RWPE2 (cell line): Measurements from ENCODE around the gene PHOSPHO1.

Source experiments
- ATAC-seq: fragments of 200-7000 bp; cut with Tn5 transposase; 3 replicates; pipeline ENCODE4 v1.9.1; 2021; ENCODE audit warnings: low read depth
- DNase-seq: peaks from one replicate; pipeline ENCODE4 v3.0.0-alpha.2; 2020; ENCODE audit warnings: low spot score
- H3K27ac ChIP-seq: fragments of 450-650 bp; 2 replicates; pipeline ENCODE4 v1.5.1; 2017; ENCODE audit warnings: mild to moderate bottlenecking; ENCODE audit not compliant: poor library complexity, severe bottlenecking
- H3K27me3 ChIP-seq: fragments of 250-450 bp; sonication (Bioruptor Pico); 2 replicates; pipeline ENCODE4 v1.5.1; 2021; ENCODE audit warnings: mild to moderate bottlenecking, moderate library complexity; ENCODE audit not compliant: insufficient read depth, poor library complexity, severe bottlenecking
- H3K36me3 ChIP-seq: fragments of 250-450 bp; sonication (Bioruptor Pico); 2 replicates; pipeline ENCODE4 v1.5.1; 2020; ENCODE audit warnings: low read depth, mild to moderate bottlenecking, moderate library complexity
- H3K4me1 ChIP-seq: fragments of 250-450 bp; sonication (Bioruptor Pico); 2 replicates; pipeline ENCODE4 v1.5.1; 2021; ENCODE audit warnings: mild to moderate bottlenecking, moderate library complexity; ENCODE audit not compliant: insufficient read depth, poor library complexity, severe bottlenecking
- H3K4me3 ChIP-seq: fragments of 250-450 bp; sonication (Bioruptor Pico); 2 replicates; pipeline ENCODE4 v1.5.1; 2021; ENCODE audit warnings: mild to moderate bottlenecking, moderate library complexity; ENCODE audit not compliant: severe bottlenecking
- H3K9me3 ChIP-seq: fragments of 250-450 bp; sonication (Bioruptor Pico); 2 replicates; pipeline ENCODE4 v1.5.1; 2021; ENCODE audit warnings: mild to moderate bottlenecking, moderate library complexity; ENCODE audit not compliant: severe bottlenecking
- TF ChIP-seq, protein P1 (sequence below): fragments of 450-650 bp; IDR thresholded peaks from one replicate; pipeline ENCODE4 v1.5.1; 2017; ENCODE audit warnings: mild to moderate bottlenecking, moderate library complexity; ENCODE audit not compliant: poor library complexity, severe bottlenecking

PHOSPHO1 gene

GRCh38 chr17:49252148-49252695 is 21.6 kb upstream of the PHOSPHO1 start:
- TF ChIP-seq, protein P1, sequence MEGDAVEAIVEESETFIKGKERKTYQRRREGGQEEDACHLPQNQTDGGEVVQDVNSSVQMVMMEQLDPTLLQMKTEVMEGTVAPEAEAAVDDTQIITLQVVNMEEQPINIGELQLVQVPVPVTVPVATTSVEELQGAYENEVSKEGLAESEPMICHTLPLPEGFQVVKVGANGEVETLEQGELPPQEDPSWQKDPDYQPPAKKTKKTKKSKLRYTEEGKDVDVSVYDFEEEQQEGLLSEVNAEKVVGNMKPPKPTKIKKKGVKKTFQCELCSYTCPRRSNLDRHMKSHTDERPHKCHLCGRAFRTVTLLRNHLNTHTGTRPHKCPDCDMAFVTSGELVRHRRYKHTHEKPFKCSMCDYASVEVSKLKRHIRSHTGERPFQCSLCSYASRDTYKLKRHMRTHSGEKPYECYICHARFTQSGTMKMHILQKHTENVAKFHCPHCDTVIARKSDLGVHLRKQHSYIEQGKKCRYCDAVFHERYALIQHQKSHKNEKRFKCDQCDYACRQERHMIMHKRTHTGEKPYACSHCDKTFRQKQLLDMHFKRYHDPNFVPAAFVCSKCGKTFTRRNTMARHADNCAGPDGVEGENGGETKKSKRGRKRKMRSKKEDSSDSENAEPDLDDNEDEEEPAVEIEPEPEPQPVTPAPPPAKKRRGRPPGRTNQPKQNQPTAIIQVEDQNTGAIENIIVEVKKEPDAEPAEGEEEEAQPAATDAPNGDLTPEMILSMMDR: no peak
- no peak for DNase-seq

GRCh38 chr17:49249890-49250522 is 19.4 kb upstream of the PHOSPHO1 start:
- Histone ChIP-seq H3K9me3 (no peaks in the 10 kb centered on the region), H3K27ac (no peak overlapping the region), H3K36me3 (no peaks in the 10 kb centered on the region), H3K4me1 (no peaks in the 10 kb centered on the region), H3K27me3 (no peaks in the 10 kb centered on the region), H3K4me3 (no peak overlapping the region)
- ATAC-seq (no peak), DNase-seq (no peak)
- TF ChIP-seq, protein P1: no peak

More at GRCh38 chr17:49252148-49252695, 21.6 kb upstream of the PHOSPHO1 start:
- no peaks in the 10 kb centered on the region for H3K9me3 ChIP-seq
- H3K36me3 ChIP-seq: no peaks in the 10 kb centered on the region
- H3K27ac ChIP-seq: no peak overlapping the region
- H3K4me3 ChIP-seq: no peak overlapping the region
- ATAC-seq: peak; percentile 44; the same call in 1 of the 3 replicates
- no peaks in the 10 kb centered on the region for H3K27me3 ChIP-seq
- H3K4me1 ChIP-seq: no peaks in the 10 kb centered on the region

DNA sequence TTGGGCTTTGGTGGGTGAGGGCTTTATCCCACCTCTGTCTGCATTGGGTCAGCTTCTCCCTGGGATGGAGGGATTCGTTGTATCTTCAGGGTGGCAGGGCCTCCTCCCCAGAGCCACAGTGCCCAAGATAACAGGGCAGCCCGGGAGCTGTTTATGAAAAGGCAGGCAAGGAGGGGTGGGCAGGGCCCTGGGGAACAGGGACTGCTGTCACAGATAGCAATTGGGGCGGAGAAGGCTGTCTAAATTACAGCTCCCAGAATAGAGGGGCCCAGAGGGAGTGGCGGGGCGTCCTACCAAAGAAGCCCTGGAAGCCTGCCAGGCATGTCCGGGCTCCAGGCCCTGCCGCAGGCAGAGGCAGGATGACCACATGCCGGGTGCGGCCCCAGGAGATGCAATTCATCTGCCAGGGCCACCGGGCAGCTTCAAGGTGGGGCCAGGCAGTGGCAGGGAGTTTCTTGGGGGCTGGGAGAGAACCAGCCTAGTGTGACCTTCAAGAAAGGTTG is 18.8 kb upstream of the PHOSPHO1 start:
- TF ChIP-seq, protein P1: no peak
- ATAC-seq (peak; percentile 64), DNase-seq (peak; percentile 64)
- Histone ChIP-seq H3K9me3 (no peaks in the 10 kb centered on the region), H3K27me3 (no peaks in the 10 kb centered on the region), H3K4me3 (no peak overlapping the region), H3K36me3 (no peaks in the 10 kb centered on the region), H3K27ac (no peak overlapping the region), H3K4me1 (no peaks in the 10 kb centered on the region)

DNA sequence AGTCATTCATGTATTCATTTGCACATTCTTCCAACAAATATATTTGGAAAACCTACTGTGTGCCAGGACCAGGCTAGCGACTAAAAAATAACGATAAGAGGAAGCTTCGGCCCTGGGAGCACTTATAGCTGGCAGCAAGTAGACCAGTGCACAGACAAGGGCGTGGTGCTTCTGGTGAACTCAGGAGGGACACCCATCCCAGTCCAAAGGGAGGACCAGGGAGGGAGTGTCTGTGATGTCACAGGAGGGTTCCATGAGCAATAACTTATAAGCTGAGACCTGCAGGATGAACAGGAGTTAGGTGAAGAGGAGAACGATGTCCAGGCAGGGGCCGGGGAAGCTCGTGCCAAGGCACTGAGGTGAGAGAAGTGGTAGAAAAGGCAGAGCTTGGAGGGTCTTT is 17.4 kb upstream of the PHOSPHO1 start:
- H3K9me3 ChIP-seq: no peaks in the 10 kb centered on the region
- TF ChIP-seq, protein P1: no peak
- H3K4me3 ChIP-seq: no peak overlapping the region
- H3K36me3 ChIP-seq: no peaks in the 10 kb centered on the region
- no peak overlapping the region for H3K27ac ChIP-seq
- DNase-seq (no peak), ATAC-seq (no peak)
- H3K4me1 ChIP-seq: no peaks in the 10 kb centered on the region
- H3K27me3 ChIP-seq: no peaks in the 10 kb centered on the region

GRCh38 chr17:49244839-49245238 is 14.3 kb upstream of the PHOSPHO1 start:
- Histone ChIP-seq H3K9me3 (no peaks in the 10 kb centered on the region), H3K27me3 (no peaks in the 10 kb centered on the region), H3K36me3 (no peaks in the 10 kb centered on the region), H3K4me1 (no peaks in the 10 kb centered on the region), H3K4me3 (no peak overlapping the region), H3K27ac (no peak overlapping the region)
- DNase-seq (no peak), ATAC-seq (no peak)
- TF ChIP-seq, protein P1: no peak
